MM.1S (cell line): Measurements from ENCODE around the gene CDHR5.

ENCODE experiments used
- DNase-seq: peaks from one replicate; pipeline ENCODE4 v3.0.0-alpha.2; 2015
- H2AFZ ChIP-seq: fragments of 300-600 bp; sonication (generic); 2 replicates; pipeline ENCODE4 v1.6.0; 2016; ENCODE audit warnings: antibody characterized with exemption, low read length
- H3F3A ChIP-seq: fragments of 300-600 bp; sonication (generic); 2 replicates; pipeline ENCODE4 v1.6.1; 2016; ENCODE audit warnings: mild to moderate bottlenecking, antibody characterized with exemption, low read length, moderate library complexity, mixed read lengths; ENCODE audit not compliant: insufficient read depth
- H3K27ac ChIP-seq: fragments of 300-600 bp; sonication (generic); 2 replicates; pipeline ENCODE4 v1.5.1; 2016; ENCODE audit warnings: mild to moderate bottlenecking, low read length
- H3K27me3 ChIP-seq: fragments of 300-600 bp; sonication (generic); replicated peaks from 2 replicates; pipeline ENCODE4 v1.6.0; 2016; ENCODE audit warnings: low read length; ENCODE audit not compliant: insufficient read depth
- H3K36me3 ChIP-seq: fragments of 300-600 bp; sonication (generic); replicated peaks from 2 replicates; pipeline ENCODE4 v1.6.1; 2016; ENCODE audit warnings: mild to moderate bottlenecking, low read length, mixed read lengths; ENCODE audit not compliant: insufficient read depth
- H3K4me1 ChIP-seq: fragments of 300-600 bp; sonication (generic); 2 replicates; pipeline ENCODE4 v1.6.1; 2016; ENCODE audit warnings: low read length, mixed read lengths
- H3K4me2 ChIP-seq: fragments of 300-600 bp; sonication (generic); 2 replicates; pipeline ENCODE4 v1.6.0; 2016; ENCODE audit warnings: low read depth, low read length
- H3K4me3 ChIP-seq: fragments of 300-600 bp; sonication (generic); 2 replicates; pipeline ENCODE4 v1.5.1; 2016; ENCODE audit warnings: low read length, mixed read lengths
- H3K79me2 ChIP-seq: fragments of 300-600 bp; sonication (generic); 2 replicates; pipeline ENCODE4 v1.6.1; 2016; ENCODE audit warnings: mixed run types, low read length, mixed read lengths
- H3K9ac ChIP-seq: fragments of 300-600 bp; sonication (generic); 2 replicates; pipeline ENCODE4 v1.6.1; 2016; ENCODE audit warnings: low read length, mixed read lengths
- H3K9me2 ChIP-seq: fragments of 300-600 bp; sonication (generic); replicated peaks from 2 replicates; pipeline ENCODE4 v1.6.1; 2016; ENCODE audit warnings: mild to moderate bottlenecking, low read length, mixed read lengths; ENCODE audit not compliant: insufficient read depth
- H3K9me3 ChIP-seq: fragments of 300-600 bp; sonication (generic); replicated peaks from 2 replicates; pipeline ENCODE4 v1.6.1; 2016; ENCODE audit warnings: mild to moderate bottlenecking, low read length, mixed read lengths; ENCODE audit not compliant: insufficient read depth
- H4K20me1 ChIP-seq: fragments of 300-600 bp; sonication (generic); 2 replicates; pipeline ENCODE4 v1.6.1; 2016; ENCODE audit warnings: mild to moderate bottlenecking, low read length, moderate library complexity, mixed read lengths; ENCODE audit not compliant: insufficient read depth
- EZH2 ChIP-seq: fragments of 300-600 bp; sonication (generic); optimal IDR thresholded peaks from 2 replicates; pipeline ENCODE3; 2017; ENCODE audit warnings: low read depth, mild to moderate bottlenecking, antibody characterized with exemption, low read length, mixed read lengths
- EZH2phosphoT487 ChIP-seq: fragments of 300-600 bp; sonication (generic); IDR thresholded peaks from 2 replicates; pipeline ENCODE4 v1.6.1; 2018; ENCODE audit warnings: antibody characterized with exemption, low read length
- TF ChIP-seq, protein P1 (sequence below): fragments of 300-600 bp; sonication (generic); IDR thresholded peaks from 2 replicates; pipeline ENCODE4 v1.5.1; 2016; ENCODE audit warnings: antibody characterized with exemption, low read length, mixed read lengths

The CDHR5 gene

DNA sequence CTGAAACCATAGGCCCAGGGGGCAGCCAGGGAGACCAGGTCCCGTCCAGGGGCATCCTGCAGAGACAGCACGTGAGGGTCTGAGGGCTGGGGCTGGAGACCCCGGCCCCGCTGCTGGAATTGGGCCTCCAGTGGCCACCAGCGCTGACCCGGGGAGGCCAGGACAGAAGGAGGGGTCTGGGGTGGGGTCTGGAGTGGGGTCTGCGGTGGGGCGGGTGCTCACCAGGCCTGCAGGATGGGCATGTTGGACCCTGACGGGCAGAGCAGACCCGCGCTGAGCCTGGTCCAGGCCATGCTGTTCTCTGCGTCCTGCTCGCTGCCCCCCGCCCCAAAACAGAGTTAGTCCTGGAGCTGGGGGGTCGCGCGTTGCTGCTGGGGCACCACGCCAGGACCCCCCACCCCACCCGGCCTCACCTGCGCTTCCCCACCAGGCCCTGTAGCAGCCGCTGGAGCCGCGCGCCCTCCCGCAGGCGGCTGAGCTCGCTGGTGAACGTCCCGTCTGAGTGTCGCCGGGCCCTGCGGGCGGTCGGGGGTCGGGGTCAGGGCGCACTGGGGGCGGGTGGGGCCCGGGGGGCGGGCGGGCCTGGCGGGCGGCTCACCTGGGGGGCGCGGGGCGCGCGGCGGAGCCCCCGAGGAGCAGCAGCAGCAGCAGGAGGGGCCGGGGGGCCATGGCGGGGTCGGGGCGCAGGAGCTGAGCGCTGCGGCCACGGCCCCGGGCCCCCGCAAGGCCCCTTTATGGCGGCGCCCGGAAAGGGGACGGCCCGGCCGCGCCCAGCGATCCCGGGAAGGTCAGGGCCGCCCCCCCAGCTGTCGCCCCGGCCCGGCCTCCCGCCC, 1.9 kb upstream of the CDHR5 start, which contains the start of gene SCT:
TSS of gene SCT (minus strand) at position 707 of the 833 bp plus-strand sequence. CDS start at position 669, 38 bp downstream.
- TF ChIP-seq EZH2phosphoT487 (no peak), EZH2 (no peak)
- TF ChIP-seq, protein P1, sequence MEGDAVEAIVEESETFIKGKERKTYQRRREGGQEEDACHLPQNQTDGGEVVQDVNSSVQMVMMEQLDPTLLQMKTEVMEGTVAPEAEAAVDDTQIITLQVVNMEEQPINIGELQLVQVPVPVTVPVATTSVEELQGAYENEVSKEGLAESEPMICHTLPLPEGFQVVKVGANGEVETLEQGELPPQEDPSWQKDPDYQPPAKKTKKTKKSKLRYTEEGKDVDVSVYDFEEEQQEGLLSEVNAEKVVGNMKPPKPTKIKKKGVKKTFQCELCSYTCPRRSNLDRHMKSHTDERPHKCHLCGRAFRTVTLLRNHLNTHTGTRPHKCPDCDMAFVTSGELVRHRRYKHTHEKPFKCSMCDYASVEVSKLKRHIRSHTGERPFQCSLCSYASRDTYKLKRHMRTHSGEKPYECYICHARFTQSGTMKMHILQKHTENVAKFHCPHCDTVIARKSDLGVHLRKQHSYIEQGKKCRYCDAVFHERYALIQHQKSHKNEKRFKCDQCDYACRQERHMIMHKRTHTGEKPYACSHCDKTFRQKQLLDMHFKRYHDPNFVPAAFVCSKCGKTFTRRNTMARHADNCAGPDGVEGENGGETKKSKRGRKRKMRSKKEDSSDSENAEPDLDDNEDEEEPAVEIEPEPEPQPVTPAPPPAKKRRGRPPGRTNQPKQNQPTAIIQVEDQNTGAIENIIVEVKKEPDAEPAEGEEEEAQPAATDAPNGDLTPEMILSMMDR: no peak
- H3K9me3 ChIP-seq: no peaks in the 10 kb centered on the region
- no peaks in the 10 kb centered on the region for H4K20me1 ChIP-seq
- no peak within 1 kb of the TSS for H3K4me3 ChIP-seq
- H2AFZ ChIP-seq: no peak within 1 kb of the TSS
- H3K36me3 ChIP-seq: no peaks in the 10 kb centered on the region
- H3F3A ChIP-seq: peaks cover 18% of the 10 kb centered on the region
- H3K9ac ChIP-seq: no peak within 1 kb of the TSS
- H3K4me1 ChIP-seq: peaks cover 13% of the 10 kb centered on the region
- no peaks in the 10 kb centered on the region for H3K9me2 ChIP-seq
- H3K27ac ChIP-seq: no peak within 1 kb of the TSS
- DNase-seq: no peak
- H3K27me3 ChIP-seq: no peaks in the 10 kb centered on the region
- no peak within 1 kb of the TSS for H3K4me2 ChIP-seq
- no peaks in the 10 kb centered on the region for H3K79me2 ChIP-seq

DNA sequence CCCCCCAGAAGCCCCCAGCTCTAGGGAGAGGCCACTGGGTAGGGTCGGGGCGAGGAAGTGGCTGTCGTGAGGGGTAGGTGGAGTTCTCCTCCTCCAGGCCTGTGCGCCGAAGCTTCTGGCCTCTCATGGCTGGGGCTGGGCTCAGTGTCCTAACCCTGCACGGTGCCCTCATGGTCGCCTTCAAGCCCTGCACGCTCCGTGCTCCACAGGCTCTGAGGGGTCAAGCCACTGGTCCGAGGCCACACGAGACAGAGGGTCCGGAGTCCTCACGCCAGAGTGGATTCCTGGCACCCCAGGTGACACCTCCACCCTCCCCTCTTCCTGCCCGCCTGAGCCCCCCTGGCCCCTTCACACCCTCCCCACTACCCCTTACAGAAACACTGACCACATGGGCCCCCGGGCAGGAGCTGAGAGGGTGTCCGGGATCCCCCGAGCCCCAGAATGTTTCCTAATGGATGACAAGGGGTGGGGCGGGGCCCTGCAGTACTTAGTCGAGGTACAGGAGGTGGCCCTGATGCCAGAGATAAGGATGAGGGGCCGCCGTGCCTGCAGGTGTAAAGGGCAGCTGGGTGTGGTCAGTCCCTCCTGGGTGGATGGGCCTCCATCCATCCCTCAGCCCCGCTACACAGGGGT, 997 bp upstream of the CDHR5 start:
- H3K9me3 ChIP-seq: no peaks in the 10 kb centered on the region
- H4K20me1 ChIP-seq: no peaks in the 10 kb centered on the region
- peaks cover 18% of the 10 kb centered on the region for H3F3A ChIP-seq
- H3K4me3 ChIP-seq: no peak overlapping the region
- H3K9ac ChIP-seq: no peak overlapping the region
- H3K27ac ChIP-seq: no peak overlapping the region
- H3K9me2 ChIP-seq: no peaks in the 10 kb centered on the region
- no peak for TF ChIP-seq EZH2phosphoT487
- H3K36me3 ChIP-seq: no peaks in the 10 kb centered on the region
- H3K4me2 ChIP-seq: no peak overlapping the region
- DNase-seq: no peak
- H3K27me3 ChIP-seq: no peaks in the 10 kb centered on the region
- H3K79me2 ChIP-seq: no peaks in the 10 kb centered on the region
- H3K4me1 ChIP-seq: peaks cover 13% of the 10 kb centered on the region
- no peak overlapping the region for H2AFZ ChIP-seq

DNA sequence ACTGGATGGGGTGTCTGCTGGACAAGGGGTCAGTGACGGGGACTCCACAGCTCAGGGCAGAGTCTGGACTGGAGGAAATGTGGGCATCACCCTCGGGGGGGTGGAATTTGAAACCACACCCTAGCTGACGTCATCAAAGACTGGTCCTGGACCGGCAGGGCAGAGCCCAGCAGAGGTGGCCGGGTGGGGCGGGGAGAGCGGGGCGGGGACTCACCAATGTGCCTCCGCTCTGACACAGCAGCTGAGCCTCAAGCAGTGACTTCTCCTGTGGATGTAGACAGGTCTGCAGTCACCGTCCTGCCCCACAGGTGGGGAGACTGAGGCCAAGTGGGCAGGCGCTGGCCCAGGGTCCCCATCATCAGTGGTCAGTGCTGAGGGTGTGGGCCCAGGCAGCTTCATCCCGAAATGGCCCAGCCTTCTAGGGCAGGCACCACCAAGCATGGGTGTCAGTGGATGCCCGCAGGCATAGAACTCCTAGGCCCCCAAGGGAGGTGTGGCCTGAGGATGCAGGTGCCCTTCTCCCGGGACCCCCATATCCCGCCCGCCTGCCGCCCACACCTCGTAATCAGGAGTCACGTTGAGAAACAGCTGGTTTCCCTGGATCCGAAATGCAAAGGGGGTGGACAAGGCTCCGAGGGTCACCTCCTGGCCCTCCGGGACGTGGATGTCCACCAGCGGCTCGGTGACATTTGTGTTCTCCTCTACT, 603 bp downstream of the CDHR5 start:
- Histone ChIP-seq H3K79me2 (no peaks in the 10 kb centered on the region), H3K4me2 (no peak overlapping the region), H3K27ac (no peak overlapping the region), H4K20me1 (no peaks in the 10 kb centered on the region), H2AFZ (no peak overlapping the region), H3F3A (peaks cover 12% of the 10 kb centered on the region), H3K9ac (no peak overlapping the region), H3K36me3 (no peaks in the 10 kb centered on the region), H3K9me2 (no peaks in the 10 kb centered on the region), H3K4me3 (no peak overlapping the region), H3K27me3 (no peaks in the 10 kb centered on the region), H3K4me1 (peaks cover 10% of the 10 kb centered on the region), H3K9me3 (no peaks in the 10 kb centered on the region)
- no peak for DNase-seq
- TF ChIP-seq, protein P1: no peak
- TF ChIP-seq EZH2: no peak
- TF ChIP-seq EZH2phosphoT487: no peak
